Measurements from ENCODE around the gene HCK. TPM values are rescaled to one million over a fixed set of nuclear protein-coding genes. Genes with fewer than 3 reads are reported as not detected.

The HCK gene
- total RNA-seq, 3 donors from 2014 or later = 6.2 to 17.3 (median 13.4) TPM

- ATAC-seq (no peak), DNase-seq (no peak)
- Histone ChIP-seq H3K9me3 (no peaks in the 10 kb centered on the region), H3K4me1 (ENCODE audit: low read depth) (peaks cover 2% of the 10 kb centered on the region), H3K36me3 (ENCODE audit: low read depth) (no peaks in the 10 kb centered on the region), H3K4me3 (no peak overlapping the region)
- intact Hi-C loops (cut with DNase I, micrococcal nuclease) = no loop called here
- no peak for TF ChIP-seq CTCF (IDR thresholded peaks at IDR 0.05)
Observed at GRCh38 chr20:32013326-32013725, 38.7 kb upstream of the HCK start.

GRCh38 chr20:32017711-32018251 is 34.3 kb upstream of the HCK start:
- no peak for TF ChIP-seq CTCF (IDR thresholded peaks at IDR 0.05)
- peaks cover 7% of the 10 kb centered on the region for H3K4me1 ChIP-seq (ENCODE audit: low read depth)
- intact Hi-C loops (cut with DNase I, micrococcal nuclease) = no loop called here
- H3K4me3 ChIP-seq = no peak overlapping the region
- ATAC-seq (peak; percentile 86), DNase-seq (peak in 2 of 3 donors; percentile 75)
- no peaks in the 10 kb centered on the region for H3K9me3 ChIP-seq
- no peaks in the 10 kb centered on the region for H3K36me3 ChIP-seq (ENCODE audit: low read depth)

- peak; percentile 60 to 82 (median 79) for DNase-seq
- intact Hi-C loops (cut with DNase I, micrococcal nuclease) = no loop called here
- ATAC-seq = peak; percentile 85
Observed at GRCh38 chr20:32018269-32019155, 33.5 kb upstream of the HCK start.

GRCh38 chr20:32019156-32019510 is 32.9 kb upstream of the HCK start:
- no peak overlapping the region for H3K4me3 ChIP-seq
- peaks cover 7% of the 10 kb centered on the region for H3K4me1 ChIP-seq (ENCODE audit: low read depth)
- H3K9me3 ChIP-seq = no peaks in the 10 kb centered on the region
- intact Hi-C loops (cut with DNase I, micrococcal nuclease) = no loop called here
- no peak for TF ChIP-seq CTCF (IDR thresholded peaks at IDR 0.05)
- DNase-seq (no peak), ATAC-seq (peak; percentile 11)
- no peaks in the 10 kb centered on the region for H3K36me3 ChIP-seq (ENCODE audit: low read depth)

More at GRCh38 chr20:32018269-32019155, 33.5 kb upstream of the HCK start:
- Histone ChIP-seq H3K4me1 (ENCODE audit: low read depth) (peaks cover 7% of the 10 kb centered on the region), H3K36me3 (ENCODE audit: low read depth) (no peaks in the 10 kb centered on the region), H3K4me3 (no peak overlapping the region), H3K9me3 (no peaks in the 10 kb centered on the region)
- no peak for TF ChIP-seq CTCF (IDR thresholded peaks at IDR 0.05)

GRCh38 chr20:32019563-32020463 is 32.2 kb upstream of the HCK start:
- Histone ChIP-seq H3K4me3 (no peak overlapping the region), H3K4me1 (ENCODE audit: low read depth) (peaks cover 7% of the 10 kb centered on the region), H3K36me3 (ENCODE audit: low read depth) (no peaks in the 10 kb centered on the region), H3K9me3 (no peaks in the 10 kb centered on the region)
- TF ChIP-seq CTCF (IDR thresholded peaks at IDR 0.05) = no peak
- intact Hi-C loops (cut with DNase I, micrococcal nuclease) = no loop called here
- DNase-seq (no peak), ATAC-seq (no peak)

Measured in mucosa of descending colon (tissue), 3 donors.